Measurements from ENCODE around the gene RERE.

- no peak for TF ChIP-seq POLR2A (IDR thresholded peaks at IDR 0.05; ENCODE audit: low read depth, low read length)
- no peak for TF ChIP-seq TAF1 (IDR thresholded peaks at IDR 0.05; ENCODE audit: borderline replicate concordance, low read depth, low read length)
Measured at GRCh38 chr1:8646996-8647395, 170.4 kb downstream of the RERE start.
